Heart left ventricle (tissue), 13 donors: ENCODE results near the gene NR0B1.

Experiments used
- POLR2A ChIP-seq, 2 donors: fragments of 450-650 bp; IDR thresholded peaks; one replicate each; pipeline ENCODE4 v1.6.1; 2017; ENCODE audit warnings: antibody characterized with exemption in 2 of 2, mild to moderate bottlenecking in 2 of 2, moderate library complexity in 2 of 2
- TF ChIP-seq, protein P1 (sequence below), 12 donors: fragments of 200-600 bp; sonication (generic) in 4 of 12; IDR thresholded peaks; one replicate each; pipeline versions ENCODE4 v1.5.0 to v1.8.0; 2018 to 2022; ENCODE audit warnings: antibody characterized with exemption in 12 of 12, mild to moderate bottlenecking in 5 of 12
- donor health status: ischemic (EF 13 %, LVEDD 7.1; RV severe dilation, severe dysfunction).
- donor health status: DM: no; HTN: yes; CAD: no.
- donor health status: DM: no; HTN: no; CAD: no.
- donor health status: ischemic (EF 25% LVEDD 6.9; RV normal size, moderate dysfunction).
- donor health status: ischemic (EF 25% LVEDD 5.7; RV mildly dilated, moderate dysfunction).
- donor health status: ischemic (EF 35%, LVEDD 5.7; RV mildly dilated, moderate dysfunction).
- donor health status: nonischemic (EF 11% LVEDD 7.7; RV severe dilation, severe dysfunction).
- donor health status: DM: yes; HTN: yes; CAD: no.
- donor health status: PGD.
- donor health status: ischemic (EF 29% LVEDD 5.4; RV normal size, mild dysfunction).
- donor health status: nonischemic (EF 23%, LVEDD 6.1; RV moderate dilation, normal function).

DNA sequence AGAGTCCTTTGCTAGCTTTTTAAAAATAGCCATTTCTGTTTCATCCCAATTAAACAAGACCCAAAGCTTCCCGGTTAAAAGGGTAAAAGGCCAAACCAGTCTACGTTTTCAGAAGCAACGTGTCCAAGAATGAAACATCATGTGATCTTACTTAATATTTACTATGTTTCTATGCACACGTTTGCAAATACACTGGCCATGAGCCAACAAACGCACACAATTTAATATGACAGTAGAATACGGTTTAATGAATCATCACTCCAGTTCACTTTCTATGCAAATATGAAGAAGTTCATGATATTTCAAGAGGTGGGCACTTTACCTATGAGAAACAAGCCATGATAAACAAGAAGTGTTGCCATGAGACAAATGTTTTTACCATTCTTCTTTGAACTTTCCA lies 4.3 kb downstream of the NR0B1 start:
- TF ChIP-seq, protein P1, sequence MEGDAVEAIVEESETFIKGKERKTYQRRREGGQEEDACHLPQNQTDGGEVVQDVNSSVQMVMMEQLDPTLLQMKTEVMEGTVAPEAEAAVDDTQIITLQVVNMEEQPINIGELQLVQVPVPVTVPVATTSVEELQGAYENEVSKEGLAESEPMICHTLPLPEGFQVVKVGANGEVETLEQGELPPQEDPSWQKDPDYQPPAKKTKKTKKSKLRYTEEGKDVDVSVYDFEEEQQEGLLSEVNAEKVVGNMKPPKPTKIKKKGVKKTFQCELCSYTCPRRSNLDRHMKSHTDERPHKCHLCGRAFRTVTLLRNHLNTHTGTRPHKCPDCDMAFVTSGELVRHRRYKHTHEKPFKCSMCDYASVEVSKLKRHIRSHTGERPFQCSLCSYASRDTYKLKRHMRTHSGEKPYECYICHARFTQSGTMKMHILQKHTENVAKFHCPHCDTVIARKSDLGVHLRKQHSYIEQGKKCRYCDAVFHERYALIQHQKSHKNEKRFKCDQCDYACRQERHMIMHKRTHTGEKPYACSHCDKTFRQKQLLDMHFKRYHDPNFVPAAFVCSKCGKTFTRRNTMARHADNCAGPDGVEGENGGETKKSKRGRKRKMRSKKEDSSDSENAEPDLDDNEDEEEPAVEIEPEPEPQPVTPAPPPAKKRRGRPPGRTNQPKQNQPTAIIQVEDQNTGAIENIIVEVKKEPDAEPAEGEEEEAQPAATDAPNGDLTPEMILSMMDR (IDR thresholded peaks at IDR 0.05) = no peak
- TF ChIP-seq POLR2A (IDR thresholded peaks at IDR 0.05) = no peak
